Osteoblast (primary cell): Measurements from ENCODE around the gene PLXNA4. TPM values are rescaled to one million over a fixed set of nuclear protein-coding genes. Genes with fewer than 3 reads are reported as not detected.

Experiments used
- DNase-seq: peaks from one replicate; pipeline ENCODE4 v3.0.0; 2011; ENCODE audit warnings: low spot score, mixed read lengths; ENCODE audit not compliant: insufficient read length; ENCODE audit errors: missing footprints
- H2AFZ ChIP-seq: 2 replicates; pipeline ENCODE4 v1.6.0; 2011; ENCODE audit warnings: mild to moderate bottlenecking, low read length
- H3K27ac ChIP-seq: 2 replicates; pipeline ENCODE4 v1.5.1; 2011; ENCODE audit warnings: mild to moderate bottlenecking, low read depth, low read length, moderate library complexity
- H3K27me3 ChIP-seq: 2 replicates; pipeline ENCODE4 v1.6.0; 2012; ENCODE audit warnings: mild to moderate bottlenecking, control low read depth, inconsistent platforms, low read length, moderate library complexity; ENCODE audit not compliant: insufficient read depth
- H3K36me3 ChIP-seq: 2 replicates; pipeline ENCODE4 v1.5.1; 2011; ENCODE audit warnings: mild to moderate bottlenecking, low read length, control low read depth, moderate library complexity; ENCODE audit not compliant: insufficient read depth
- H3K4me1 ChIP-seq: 2 replicates; pipeline ENCODE4 v1.5.1; 2011; ENCODE audit warnings: mild to moderate bottlenecking, low read length, control low read depth, moderate library complexity; ENCODE audit not compliant: insufficient read depth
- H3K4me2 ChIP-seq: 2 replicates; pipeline ENCODE4 v1.6.0; 2011; ENCODE audit warnings: mild to moderate bottlenecking, low read length; ENCODE audit not compliant: insufficient read depth
- H3K4me3 ChIP-seq: fragments of 200-600 bp; sonication (generic); 3 replicates; pipeline ENCODE4 v1.5.1; 2012; ENCODE audit warnings: mild to moderate bottlenecking, low read length, inconsistent platforms; ENCODE audit not compliant: insufficient read depth
- H3K79me2 ChIP-seq: 2 replicates; pipeline ENCODE4 v1.6.0; 2012; ENCODE audit warnings: mild to moderate bottlenecking, low read length, control low read depth, inconsistent platforms; ENCODE audit not compliant: insufficient read depth
- H3K9me3 ChIP-seq: 2 replicates; pipeline ENCODE4 v1.5.1; 2011; ENCODE audit warnings: low read depth, low read length, control low read depth
- H4K20me1 ChIP-seq: 2 replicates; pipeline ENCODE4 v1.6.0; 2012; ENCODE audit warnings: mild to moderate bottlenecking, low read length, control low read depth; ENCODE audit not compliant: insufficient read depth
- CTCF ChIP-seq: IDR thresholded peaks from 2 replicates; pipeline ENCODE4 v1.5.1; 2011; ENCODE audit warnings: mild to moderate bottlenecking, low read depth, low read length, moderate library complexity; ENCODE audit errors: extremely low read depth
- total RNA-seq: library from RNA; depleted of rRNA; stranded (reverse); fragments of >200 nt; gene quantifications from 2 replicates; pipeline ENCODE4 v1.2.3, GENCODE V29; 2012

PLXNA4 gene
- total RNA-seq, 1 donor = 4.3 TPM

DNA sequence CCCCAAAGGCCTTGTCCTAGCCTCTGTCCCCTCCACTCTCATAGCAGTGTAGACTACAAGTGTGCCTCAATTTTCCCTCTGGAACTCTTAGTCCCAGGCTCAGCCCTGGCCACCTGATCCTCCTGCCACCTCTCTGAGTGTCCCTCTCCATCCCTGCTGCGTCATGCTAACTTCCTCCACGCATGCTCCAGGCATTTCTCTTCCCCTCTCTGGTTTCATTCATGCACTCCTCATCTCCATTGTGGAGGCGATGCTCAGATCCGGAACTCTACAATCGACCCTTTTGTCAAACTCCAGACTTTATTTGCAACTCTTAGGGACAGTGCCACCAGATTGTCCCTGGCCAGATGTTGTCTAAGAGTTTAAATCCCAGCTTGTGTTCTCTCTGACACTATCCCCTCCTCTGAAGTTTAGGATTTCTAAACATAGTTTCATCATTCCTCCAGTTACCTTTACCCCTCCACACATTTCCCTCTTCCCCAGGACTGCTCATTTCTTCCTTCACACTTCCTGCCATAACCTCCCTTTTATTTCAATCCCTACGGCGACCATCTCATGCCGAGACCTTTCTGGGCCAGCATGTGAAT lies 492.6 kb downstream of the PLXNA4 start:
- no peaks in the 10 kb centered on the region for H3K36me3 ChIP-seq
- TF ChIP-seq CTCF = no peak
- no peaks in the 10 kb centered on the region for H3K9me3 ChIP-seq
- H2AFZ ChIP-seq = no peak overlapping the region
- H3K27ac ChIP-seq = no peak overlapping the region
- H4K20me1 ChIP-seq = no peaks in the 10 kb centered on the region
- H3K4me1 ChIP-seq = no peaks in the 10 kb centered on the region
- no peak overlapping the region for H3K4me2 ChIP-seq
- no peak overlapping the region for H3K4me3 ChIP-seq
- peaks cover 21% of the 10 kb centered on the region for H3K27me3 ChIP-seq
- H3K79me2 ChIP-seq = no peaks in the 10 kb centered on the region
- no peak for DNase-seq

GRCh38 chr7:132083126-132083525 lies 493.1 kb downstream of the PLXNA4 start:
- TF ChIP-seq CTCF = no peak

GRCh38 chr7:132082394-132082793 lies 493.9 kb downstream of the PLXNA4 start:
- Histone ChIP-seq H3K27me3 (peaks cover 23% of the 10 kb centered on the region), H4K20me1 (no peaks in the 10 kb centered on the region), H3K4me3 (no peak overlapping the region), H3K79me2 (no peaks in the 10 kb centered on the region), H3K4me1 (no peaks in the 10 kb centered on the region), H3K36me3 (no peaks in the 10 kb centered on the region), H2AFZ (no peak overlapping the region), H3K9me3 (no peaks in the 10 kb centered on the region), H3K4me2 (no peak overlapping the region), H3K27ac (no peak overlapping the region)
- no peak for DNase-seq
- no peak for TF ChIP-seq CTCF

More at GRCh38 chr7:132083126-132083525, 493.1 kb downstream of the PLXNA4 start:
- Histone ChIP-seq H3K4me2 (no peak overlapping the region), H3K4me3 (no peak overlapping the region), H3K9me3 (no peaks in the 10 kb centered on the region), H3K4me1 (no peaks in the 10 kb centered on the region), H3K79me2 (no peaks in the 10 kb centered on the region), H2AFZ (no peak overlapping the region), H4K20me1 (no peaks in the 10 kb centered on the region), H3K27ac (no peak overlapping the region), H3K27me3 (peaks cover 21% of the 10 kb centered on the region), H3K36me3 (no peaks in the 10 kb centered on the region)
- DNase-seq = no peak

GRCh38 chr7:132081686-132082085 lies 494.6 kb downstream of the PLXNA4 start:
- Histone ChIP-seq H3K27me3 (peaks cover 29% of the 10 kb centered on the region), H3K27ac (no peak overlapping the region)
- DNase-seq = no peak

More at GRCh38 chr7:132081686-132082085, 494.6 kb downstream of the PLXNA4 start:
- no peaks in the 10 kb centered on the region for H4K20me1 ChIP-seq
- no peak overlapping the region for H2AFZ ChIP-seq
- H3K4me1 ChIP-seq = no peaks in the 10 kb centered on the region
- TF ChIP-seq CTCF = no peak
- H3K36me3 ChIP-seq = no peaks in the 10 kb centered on the region
- H3K4me2 ChIP-seq = no peak overlapping the region
- H3K79me2 ChIP-seq = no peaks in the 10 kb centered on the region
- H3K4me3 ChIP-seq = no peak overlapping the region
- H3K9me3 ChIP-seq = no peaks in the 10 kb centered on the region
